GM18909 (cell line): ENCODE data around the gene TRIM14.
"Not testable (repeated sequence)": the region's sequence is repeated elsewhere in the genome, so short reads cannot be mapped to it uniquely, and the experiment has no call there.

Source experiments
- ATAC-seq: cut with Tn5 transposase; IDR thresholded peaks from one replicate; pipeline ENCODE4 v1.9.1; 2021; ENCODE audit warnings: mild to moderate bottlenecking; ENCODE audit not compliant: unreplicated experiment, poor library complexity

The TRIM14 gene

GRCh38 chr9:98109052-98109451 lies 10.0 kb downstream of the TRIM14 start:
- no peak for ATAC-seq

GRCh38 chr9:98108531-98109031 lies 10.4 kb downstream of the TRIM14 start:
- peak; percentile 71 for ATAC-seq

DNA sequence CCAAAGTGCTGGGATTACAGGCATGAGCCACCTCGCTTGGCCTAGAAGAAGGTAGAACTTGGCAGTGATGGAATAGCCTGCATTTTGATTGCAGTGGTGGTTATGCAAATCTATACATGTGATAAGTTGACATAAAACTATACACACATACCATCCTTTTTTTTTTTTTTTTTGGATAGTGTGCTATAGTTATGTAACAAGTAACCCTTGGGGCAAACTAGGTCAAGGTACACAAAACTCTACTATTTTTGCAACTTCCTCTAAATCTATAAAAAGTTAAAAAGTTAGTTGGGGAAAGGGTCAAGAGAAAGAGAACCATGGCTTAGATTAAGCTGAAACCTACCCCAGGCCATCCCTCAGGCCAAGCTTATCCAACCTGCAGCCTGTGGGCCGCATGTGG lies 11.1 kb downstream of the TRIM14 start:
- peak; percentile 23 for ATAC-seq

GRCh38 chr9:98105006-98105405 lies 14.0 kb downstream of the TRIM14 start:
- no peak for ATAC-seq

GRCh38 chr9:98104445-98104881 lies 14.6 kb downstream of the TRIM14 start:
- ATAC-seq, result no peak

GRCh38 chr9:98101868-98102273 lies 17.2 kb downstream of the TRIM14 start:
- ATAC-seq, result peak; percentile 98

GRCh38 chr9:98101416-98101815 lies 17.6 kb downstream of the TRIM14 start:
- ATAC-seq, result no peak

- no peak for ATAC-seq
Measured at GRCh38 chr9:98100456-98100855, 18.6 kb downstream of the TRIM14 start.

GRCh38 chr9:98099898-98100297 lies 19.1 kb downstream of the TRIM14 start:
- no peak for ATAC-seq

- no peak for ATAC-seq
Measured at GRCh38 chr9:98099346-98099745, 19.7 kb downstream of the TRIM14 start.

GRCh38 chr9:98097836-98098235 lies 21.2 kb downstream of the TRIM14 start:
- no peak for ATAC-seq

GRCh38 chr9:98096091-98096490 lies 22.9 kb downstream of the TRIM14 start:
- ATAC-seq, result no peak

DNA sequence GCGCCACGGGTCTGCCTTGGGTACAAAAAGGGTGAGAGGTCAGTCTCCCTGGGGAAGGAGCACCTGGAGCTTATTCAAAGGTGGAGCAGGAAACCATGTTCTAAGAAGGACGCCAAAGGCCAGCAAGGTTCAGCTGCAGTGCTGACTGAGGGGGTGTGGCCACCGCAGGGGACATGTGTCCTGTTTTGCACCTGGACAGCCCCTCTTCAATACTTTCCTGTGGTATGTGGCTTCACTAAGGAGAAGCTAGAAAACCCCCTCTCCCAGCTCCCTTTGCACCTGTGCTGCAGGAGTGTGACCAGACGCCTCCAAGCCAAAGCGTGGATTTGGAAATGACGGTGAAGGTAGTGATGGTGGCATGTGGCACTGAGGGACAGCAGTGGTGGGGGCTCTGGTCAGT lies 23.6 kb downstream of the TRIM14 start:
- no peak for ATAC-seq

- ATAC-seq, result no peak
Measured at GRCh38 chr9:98094851-98095250, 24.2 kb downstream of the TRIM14 start.

DNA sequence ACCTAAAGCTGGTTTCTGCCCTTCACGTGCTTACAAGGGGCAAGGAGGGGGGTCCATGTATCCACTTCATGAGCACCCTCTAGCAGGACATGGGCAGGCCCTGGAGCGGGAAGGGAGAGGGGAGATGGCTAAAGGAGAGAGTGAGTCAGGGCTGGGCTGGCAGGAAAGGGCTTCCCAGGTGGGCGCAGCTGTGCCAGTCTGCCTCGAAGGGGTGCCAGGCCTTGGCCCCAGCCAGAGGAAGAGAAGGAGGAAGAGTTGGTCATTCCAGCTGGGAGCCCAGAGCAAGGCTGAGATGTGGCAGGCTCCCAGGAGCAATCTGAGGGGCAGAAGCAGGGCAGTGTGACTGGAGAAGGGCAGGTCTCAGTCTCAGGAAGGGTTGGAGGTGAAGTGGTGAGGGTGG lies 24.7 kb downstream of the TRIM14 start:
- no peak for ATAC-seq

- no peak for ATAC-seq
Measured at GRCh38 chr9:98092613-98092931, 26.4 kb downstream of the TRIM14 start.

DNA sequence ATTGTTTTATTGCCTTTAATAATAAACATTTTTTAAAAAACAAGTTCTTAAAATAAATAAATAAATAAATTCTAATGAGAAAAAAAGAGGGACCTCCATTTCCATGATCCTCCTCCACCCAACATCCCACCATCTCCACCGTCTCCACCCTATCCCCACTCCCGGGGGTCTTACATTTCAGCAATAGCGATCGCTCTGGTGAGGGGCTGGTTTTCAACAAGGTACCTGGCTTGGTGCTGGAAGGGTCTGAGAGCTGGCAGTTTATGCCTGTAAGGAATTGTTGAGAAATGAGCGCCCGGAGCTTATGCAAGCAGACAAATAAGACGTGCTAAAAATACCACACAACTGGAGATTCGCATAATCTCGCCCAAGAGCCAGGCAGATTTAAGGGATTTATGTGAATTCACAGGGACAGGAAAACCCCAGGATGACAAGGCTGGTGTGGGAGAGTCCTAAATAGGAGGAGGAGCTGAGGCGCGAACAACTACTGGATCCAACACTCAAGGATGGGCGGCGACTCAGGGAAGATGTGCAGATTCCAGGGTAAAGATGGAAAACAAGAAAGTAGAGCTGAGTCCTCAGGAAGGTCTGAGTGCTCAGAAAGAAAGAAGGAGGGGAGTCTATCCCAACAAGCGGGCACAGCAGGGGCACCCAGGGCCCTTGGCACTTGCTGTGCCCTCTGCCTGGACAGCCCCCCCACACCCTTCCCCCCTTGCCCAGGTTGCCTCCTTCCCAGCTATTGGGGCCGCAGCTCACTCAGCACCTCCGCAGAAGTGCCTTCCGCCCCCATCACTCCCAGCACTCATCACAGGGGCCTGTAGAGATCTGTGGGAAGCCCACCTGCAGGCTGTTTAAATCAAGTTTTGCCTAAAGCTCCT lies 27.0 kb downstream of the TRIM14 start:
- ATAC-seq, result no peak

DNA sequence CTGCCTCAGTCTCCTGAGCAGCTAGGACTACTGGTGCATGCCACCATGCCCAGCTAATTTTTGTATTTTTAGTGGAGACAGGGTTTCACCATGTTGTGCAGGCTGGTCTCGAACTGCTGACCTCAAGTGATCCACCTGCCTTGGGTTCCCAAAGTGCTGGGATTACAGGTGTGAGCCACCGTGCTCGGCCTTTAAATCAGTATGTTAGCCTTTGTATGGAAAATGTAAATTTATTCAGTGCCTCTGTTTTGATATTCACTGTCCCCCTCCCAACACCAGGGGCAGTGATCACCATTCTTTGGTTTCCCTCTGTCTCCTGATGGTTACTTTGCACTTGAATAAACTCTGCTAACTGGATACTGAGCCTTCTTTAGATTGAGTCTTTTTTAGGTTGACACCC lies 28.3 kb downstream of the TRIM14 start:
- ATAC-seq, result not testable (repeated sequence)

- ATAC-seq, result no peak
Measured at GRCh38 chr9:98087420-98088354, 31.3 kb downstream of the TRIM14 start.

- no peak for ATAC-seq
Measured at GRCh38 chr9:98086461-98086860, 32.6 kb downstream of the TRIM14 start.

DNA sequence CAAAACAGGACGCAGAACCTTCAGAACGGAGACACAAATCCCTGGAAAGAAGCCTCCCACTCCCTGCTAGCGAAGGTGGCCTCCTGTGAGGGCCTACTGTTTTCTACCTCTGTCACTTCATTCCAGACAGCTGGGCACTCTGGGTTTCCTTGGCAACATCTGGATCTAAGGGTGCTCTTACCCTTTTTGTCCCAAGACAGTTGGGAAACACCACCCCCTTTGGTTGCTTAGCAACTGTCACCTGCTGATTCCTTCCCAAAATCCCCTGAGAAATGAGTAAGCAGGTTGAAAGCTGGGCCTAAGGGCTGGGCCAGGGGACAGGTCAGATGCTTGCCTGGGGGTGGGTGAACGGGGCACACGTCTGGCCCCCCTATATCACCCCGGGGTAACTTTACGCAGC lies 33.1 kb downstream of the TRIM14 start:
- ATAC-seq, result no peak
